ENCODE results near the gene MRFAP1L1.

MRFAP1L1 gene

GRCh38 chr4:6752486-6752829, 42.8 kb upstream of the MRFAP1L1 start:
- DNase-seq (ENCODE audit: low read depth) = no peak

GRCh38 chr4:6751611-6752485, 42.2 kb upstream of the MRFAP1L1 start:
- DNase-seq (ENCODE audit: low read depth) = peak; percentile 73
- no peak overlapping the region for H3K4me3 ChIP-seq (ENCODE audit: low read depth, low read length)
- TF ChIP-seq CTCF (IDR thresholded peaks at IDR 0.05; ENCODE audit: control insufficient read depth, extremely low read depth, insufficient read depth) = no peak

More at GRCh38 chr4:6752486-6752829, 42.8 kb upstream of the MRFAP1L1 start:
- H3K4me3 ChIP-seq (ENCODE audit: low read depth, low read length) = no peak overlapping the region
- TF ChIP-seq CTCF (IDR thresholded peaks at IDR 0.05; ENCODE audit: control insufficient read depth, extremely low read depth, insufficient read depth) = no peak

DNA sequence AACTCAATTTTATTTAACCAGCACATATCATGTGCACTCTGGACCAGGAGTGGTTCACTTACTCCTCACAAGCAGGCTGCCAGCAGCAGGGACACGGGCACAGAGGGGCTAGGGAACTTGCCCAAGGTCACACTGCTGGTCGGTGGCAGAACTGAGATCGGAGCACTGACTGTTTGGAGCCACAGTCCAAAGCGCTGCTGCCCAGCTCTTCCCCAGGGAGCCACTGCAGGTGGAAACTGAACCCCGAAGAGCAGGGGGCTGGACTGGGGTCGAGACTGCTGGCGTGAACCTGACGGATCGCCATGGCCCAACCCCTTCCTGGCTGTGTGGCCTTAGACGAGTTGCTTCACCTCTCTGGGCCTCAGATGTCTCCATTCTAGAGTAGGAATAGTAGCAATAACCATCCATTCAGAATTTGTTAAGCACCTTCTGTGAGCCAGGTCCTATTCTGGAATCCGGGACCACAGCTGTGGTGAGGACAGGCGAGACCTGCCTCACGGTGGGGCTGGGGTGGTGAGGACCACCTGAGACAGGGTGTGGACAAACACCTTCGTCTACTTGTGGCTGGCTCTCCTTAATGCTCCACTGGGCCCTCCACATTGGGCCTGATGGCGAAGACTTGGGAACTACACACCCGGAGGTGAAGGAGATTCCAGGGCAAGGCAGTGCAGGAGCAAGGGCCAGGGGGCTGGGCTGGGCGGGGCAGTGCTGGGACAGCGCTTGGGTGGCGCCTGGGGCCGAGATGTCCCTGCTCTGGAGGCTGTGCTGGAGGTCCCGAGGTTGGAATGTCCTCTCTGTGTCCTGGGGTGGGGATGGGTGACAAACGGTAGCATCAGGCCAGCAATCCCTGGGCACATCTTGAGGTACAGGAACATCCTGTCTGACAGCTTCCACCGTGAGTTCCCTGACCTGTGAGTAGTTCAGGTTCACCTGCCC, 40.9 kb upstream of the MRFAP1L1 start:
- no peak overlapping the region for H3K4me3 ChIP-seq (ENCODE audit: low read depth, low read length)
- DNase-seq (ENCODE audit: low read depth) = peak; percentile 88
- no peak for TF ChIP-seq CTCF (IDR thresholded peaks at IDR 0.05; ENCODE audit: control insufficient read depth, extremely low read depth, insufficient read depth)

DNA sequence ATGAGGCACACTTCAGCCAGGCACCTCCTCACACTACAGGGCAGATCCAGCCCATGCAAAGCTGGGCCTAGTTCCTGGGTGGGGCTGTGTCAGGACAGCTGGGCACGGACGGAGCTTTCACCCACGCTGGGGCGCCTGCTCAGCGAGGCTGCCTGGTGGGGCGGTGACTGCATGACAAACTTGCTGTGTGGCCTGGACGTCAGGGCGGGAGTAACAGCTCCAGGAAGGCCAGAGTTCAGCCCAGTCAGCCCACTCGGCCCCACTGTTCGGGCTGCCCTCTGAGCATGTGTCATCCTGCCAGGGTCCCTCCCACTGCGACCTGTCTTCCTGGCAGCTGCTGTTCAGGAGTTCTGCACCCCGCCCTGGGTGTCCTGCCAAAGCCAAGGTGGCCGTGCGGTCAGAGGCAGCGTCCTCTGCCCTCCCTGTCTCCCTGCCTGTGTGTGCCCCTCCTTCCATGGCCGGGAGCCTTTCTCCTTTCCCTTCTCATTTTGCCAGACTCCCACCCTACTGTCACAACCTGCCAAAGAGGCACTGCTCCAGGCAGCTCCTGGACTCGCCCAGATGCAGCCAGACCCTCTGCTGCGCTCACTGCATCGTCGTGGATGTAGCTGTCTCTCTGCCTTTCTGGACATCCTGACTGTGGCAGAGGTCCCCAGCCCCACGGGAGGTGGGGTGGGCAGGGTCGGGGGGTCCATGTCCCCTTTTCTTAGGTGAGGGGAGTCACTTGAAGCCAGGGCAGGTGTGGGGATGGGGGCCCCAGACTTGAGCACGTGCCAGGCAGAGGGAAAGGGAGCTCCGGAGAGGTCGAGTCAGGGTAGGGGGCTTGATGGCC, 39.9 kb upstream of the MRFAP1L1 start:
- TF ChIP-seq CTCF (IDR thresholded peaks at IDR 0.05; ENCODE audit: control insufficient read depth, extremely low read depth, insufficient read depth) = no peak
- peak; percentile 66 for DNase-seq (ENCODE audit: low read depth)
- no peak overlapping the region for H3K4me3 ChIP-seq (ENCODE audit: low read depth, low read length)

DNA sequence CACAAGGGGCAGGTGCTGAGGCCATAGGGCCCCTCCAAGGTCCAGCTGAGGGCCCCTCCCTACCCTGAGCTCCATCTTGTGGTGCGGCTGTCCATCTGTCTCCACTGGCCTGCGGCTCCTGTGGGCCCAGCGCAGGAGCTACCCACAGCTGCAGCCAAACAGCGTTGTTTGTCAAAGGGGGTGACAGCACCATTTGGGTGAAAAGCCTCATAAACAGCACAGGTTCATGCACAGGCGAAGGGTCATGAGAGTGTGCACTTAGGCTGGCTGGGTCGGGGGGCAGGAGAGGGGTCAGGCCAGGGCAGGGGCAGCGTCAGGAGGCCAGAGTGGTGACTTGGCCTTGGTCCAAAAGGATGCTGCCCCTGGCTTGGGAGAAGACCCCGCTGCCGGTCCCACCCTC, 38.6 kb upstream of the MRFAP1L1 start:
- no peak for DNase-seq (ENCODE audit: low read depth)
- no peak overlapping the region for H3K4me3 ChIP-seq (ENCODE audit: low read depth, low read length)
- no peak for TF ChIP-seq CTCF (IDR thresholded peaks at IDR 0.05; ENCODE audit: control insufficient read depth, extremely low read depth, insufficient read depth)

DNA sequence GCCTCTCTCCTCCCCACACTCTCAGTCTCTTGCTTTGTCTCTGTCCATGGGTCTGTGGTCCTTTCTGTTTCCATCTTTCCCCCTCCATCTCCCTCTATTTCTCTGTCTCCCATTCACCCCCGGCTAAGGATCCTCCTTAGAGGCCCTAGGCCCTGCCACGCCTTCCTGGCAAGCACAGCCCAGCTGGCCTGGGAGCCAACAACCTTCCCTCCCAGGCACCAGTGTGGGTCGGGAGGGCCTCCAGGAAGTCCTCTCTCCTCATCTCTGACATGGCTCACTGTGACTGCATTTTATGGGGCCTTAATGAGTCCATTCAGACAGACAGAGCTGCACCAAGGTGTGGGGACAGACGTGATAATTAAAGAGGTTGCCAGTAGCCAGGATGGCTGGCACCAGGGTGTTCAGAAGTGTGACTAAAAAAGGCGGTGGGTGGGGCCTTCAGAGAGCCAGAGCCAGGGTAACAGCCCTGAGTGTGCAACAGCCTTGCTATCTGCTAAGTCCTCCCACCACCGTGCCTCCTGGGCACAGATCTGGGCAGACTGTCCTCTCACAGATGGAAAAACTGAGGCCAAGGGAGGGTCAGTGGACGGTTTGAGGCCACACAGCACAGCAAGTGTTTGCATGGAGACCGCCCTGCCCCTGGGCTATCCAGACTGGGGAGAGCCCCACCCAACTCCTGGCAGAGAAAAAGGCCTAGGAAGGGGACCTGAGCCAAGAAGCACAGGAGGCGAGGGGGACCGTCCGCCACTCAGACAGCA, 37.8 kb upstream of the MRFAP1L1 start:
- peak; percentile 71 for DNase-seq (ENCODE audit: low read depth)
- no peak overlapping the region for H3K4me3 ChIP-seq (ENCODE audit: low read depth, low read length)
- TF ChIP-seq CTCF (IDR thresholded peaks at IDR 0.05; ENCODE audit: control insufficient read depth, extremely low read depth, insufficient read depth) = no peak

All from LNCaP clone FGC (cell line).